Activated T-cell treated with anti-CD3 and anti-CD28 coated beads, Interleukin-2, amount 50 U/mL, for 48 hours (primary cell): Measurements from ENCODE around the gene DESI1.
"Not testable (repeated sequence)": the region's sequence is repeated elsewhere in the genome, so short reads cannot be mapped to it uniquely, and the experiment has no call there.

Source experiments
- DNase-seq, 2 experiments: peaks; one replicate each; pipeline ENCODE4 v3.0.0-alpha.2; 2020

The DESI1 gene

GRCh38 chr22:41631615-41632014 lies 10.8 kb upstream of the DESI1 start:
- not testable (repeated sequence) for DNase-seq

GRCh38 chr22:41631115-41631514 lies 10.3 kb upstream of the DESI1 start:
- DNase-seq, result not testable (repeated sequence)

GRCh38 chr22:41625577-41625976 lies 4.7 kb upstream of the DESI1 start:
- no peak for DNase-seq

- no peak for DNase-seq
These were observed 1.0 kb upstream of the DESI1 start for GRCh38 chr22:41621911-41622179.

GRCh38 chr22:41621099-41621910 lies 462 bp upstream of the DESI1 start, which contains the start of gene XRCC6:
TSS of gene XRCC6 (plus strand) at chr22:41621295. CDS start at chr22:41622005, 710 bp downstream.
- peak; percentile 100 for DNase-seq

GRCh38 chr22:41619979-41620588 lies 759 bp downstream of the DESI1 start:
- DNase-seq, result peak; percentile 69 to 73

GRCh38 chr22:41613456-41613855 lies 7.4 kb downstream of the DESI1 start:
- no peak for DNase-seq

GRCh38 chr22:41612603-41613306 lies 8.1 kb downstream of the DESI1 start:
- no peak for DNase-seq

GRCh38 chr22:41608386-41608785 lies 12.5 kb downstream of the DESI1 start:
- DNase-seq, result no peak

- DNase-seq, result peak; percentile 73 to 77
These were observed 16.9 kb downstream of the DESI1 start for GRCh38 chr22:41603873-41604332.

- DNase-seq, result no peak
These were observed 19.9 kb downstream of the DESI1 start for GRCh38 chr22:41600976-41601375.

- DNase-seq, result no peak
These were observed 21.8 kb downstream of the DESI1 start for GRCh38 chr22:41598891-41599635.

GRCh38 chr22:41598081-41598480 lies 22.8 kb downstream of the DESI1 start:
- DNase-seq, result no peak

GRCh38 chr22:41597635-41597953 lies 23.2 kb downstream of the DESI1 start:
- DNase-seq, result no peak

GRCh38 chr22:41596776-41597634 lies 23.8 kb downstream of the DESI1 start:
- DNase-seq, result peak; percentile 47 to 62

GRCh38 chr22:41595703-41596102 lies 25.1 kb downstream of the DESI1 start:
- no peak for DNase-seq

- DNase-seq, result not testable (repeated sequence)
These were observed 27.4 kb downstream of the DESI1 start for GRCh38 chr22:41593336-41593960.

- DNase-seq, result peak; percentile 100
These were observed 31.2 kb downstream of the DESI1 start, which contains the start of gene PMM1 for GRCh38 chr22:41589391-41590241. TSS of gene PMM1 (minus strand) at chr22:41589840. CDS start at chr22:41589805, 35 bp downstream.

GRCh38 chr22:41587347-41587723 lies 33.5 kb downstream of the DESI1 start:
- DNase-seq, result no peak

- no peak for DNase-seq
These were observed 34.9 kb downstream of the DESI1 start for GRCh38 chr22:41585898-41586297.

GRCh38 chr22:41584881-41585280 lies 36.0 kb downstream of the DESI1 start:
- no peak for DNase-seq
